GM18951 (cell line): Measurements from ENCODE around the gene DUOX1.
"Not testable (repeated sequence)": the region's sequence is repeated elsewhere in the genome, so short reads cannot be mapped to it uniquely, and the experiment has no call there.

Source experiments
- POLR2A ChIP-seq: IDR thresholded peaks from 4 replicates; pipeline ENCODE4 v1.6.1; 2011; ENCODE audit warnings: mild to moderate bottlenecking; ENCODE audit not compliant: insufficient read length, insufficient read depth; ENCODE audit errors: extremely low read depth
- in situ Hi-C: fragments of 300-500 bp; cut with MboI; formaldehyde crosslinking; loops from one replicate; pipeline ENCODE4 v1.12.0; 2022; ENCODE audit warnings: low sequenced_read_pairs, mixed read lengths, inconsistent platforms; ENCODE audit not compliant: unreplicated experiment

DUOX1 gene

GRCh38 chr15:45095661-45096060 is 34.1 kb upstream of the DUOX1 start:
- TF ChIP-seq POLR2A = no peak
- in situ Hi-C loops = no loop called here

GRCh38 chr15:45097466-45097865 is 32.3 kb upstream of the DUOX1 start:
- no peak for TF ChIP-seq POLR2A
- in situ Hi-C loops = no loop called here

GRCh38 chr15:45099549-45100165 is 30.1 kb upstream of the DUOX1 start:
- in situ Hi-C loops = no loop called here
- no peak for TF ChIP-seq POLR2A

- in situ Hi-C loops = no loop called here
Observed at GRCh38 chr15:45100884-45101625, 28.7 kb upstream of the DUOX1 start.

GRCh38 chr15:45101749-45102148 is 28.0 kb upstream of the DUOX1 start:
- in situ Hi-C loops = no loop called here

More at GRCh38 chr15:45100884-45101625, 28.7 kb upstream of the DUOX1 start:
- no peak for TF ChIP-seq POLR2A

GRCh38 chr15:45102226-45102625 is 27.6 kb upstream of the DUOX1 start:
- in situ Hi-C loops = no loop called here
- TF ChIP-seq POLR2A = no peak

More at GRCh38 chr15:45101749-45102148, 28.0 kb upstream of the DUOX1 start:
- no peak for TF ChIP-seq POLR2A

GRCh38 chr15:45104170-45104569 is 25.6 kb upstream of the DUOX1 start:
- in situ Hi-C loops = not testable (repeated sequence)

GRCh38 chr15:45105586-45105985 is 24.2 kb upstream of the DUOX1 start:
- in situ Hi-C loops = no loop called here
- TF ChIP-seq POLR2A = no peak

- no peak for TF ChIP-seq POLR2A
- in situ Hi-C loops = no loop called here
Observed at GRCh38 chr15:45106002-45106790, 23.6 kb upstream of the DUOX1 start.

GRCh38 chr15:45107941-45108630 is 21.7 kb upstream of the DUOX1 start:
- no peak for TF ChIP-seq POLR2A
- in situ Hi-C loops = no loop called here

- in situ Hi-C loops = no loop called here
- TF ChIP-seq POLR2A = no peak
Observed at GRCh38 chr15:45110256-45110820, 19.5 kb upstream of the DUOX1 start.

- no peak for TF ChIP-seq POLR2A
- in situ Hi-C loops = no loop called here
Observed at GRCh38 chr15:45111390-45112142, 18.2 kb upstream of the DUOX1 start.

- in situ Hi-C loops = no loop called here
Observed at GRCh38 chr15:45112143-45112590, 17.6 kb upstream of the DUOX1 start.

More at GRCh38 chr15:45112143-45112590, 17.6 kb upstream of the DUOX1 start:
- no peak for TF ChIP-seq POLR2A
